ENCODE measurements around the gene CLEC4E.
"Not testable (repeated sequence)": the region's sequence is repeated elsewhere in the genome, so short reads cannot be mapped to it uniquely, and the experiment has no call there.

The CLEC4E gene

GRCh38 chr12:8532045-8532444 is 8.7 kb downstream of the CLEC4E start:
- DNase-seq, result no peak

DNA sequence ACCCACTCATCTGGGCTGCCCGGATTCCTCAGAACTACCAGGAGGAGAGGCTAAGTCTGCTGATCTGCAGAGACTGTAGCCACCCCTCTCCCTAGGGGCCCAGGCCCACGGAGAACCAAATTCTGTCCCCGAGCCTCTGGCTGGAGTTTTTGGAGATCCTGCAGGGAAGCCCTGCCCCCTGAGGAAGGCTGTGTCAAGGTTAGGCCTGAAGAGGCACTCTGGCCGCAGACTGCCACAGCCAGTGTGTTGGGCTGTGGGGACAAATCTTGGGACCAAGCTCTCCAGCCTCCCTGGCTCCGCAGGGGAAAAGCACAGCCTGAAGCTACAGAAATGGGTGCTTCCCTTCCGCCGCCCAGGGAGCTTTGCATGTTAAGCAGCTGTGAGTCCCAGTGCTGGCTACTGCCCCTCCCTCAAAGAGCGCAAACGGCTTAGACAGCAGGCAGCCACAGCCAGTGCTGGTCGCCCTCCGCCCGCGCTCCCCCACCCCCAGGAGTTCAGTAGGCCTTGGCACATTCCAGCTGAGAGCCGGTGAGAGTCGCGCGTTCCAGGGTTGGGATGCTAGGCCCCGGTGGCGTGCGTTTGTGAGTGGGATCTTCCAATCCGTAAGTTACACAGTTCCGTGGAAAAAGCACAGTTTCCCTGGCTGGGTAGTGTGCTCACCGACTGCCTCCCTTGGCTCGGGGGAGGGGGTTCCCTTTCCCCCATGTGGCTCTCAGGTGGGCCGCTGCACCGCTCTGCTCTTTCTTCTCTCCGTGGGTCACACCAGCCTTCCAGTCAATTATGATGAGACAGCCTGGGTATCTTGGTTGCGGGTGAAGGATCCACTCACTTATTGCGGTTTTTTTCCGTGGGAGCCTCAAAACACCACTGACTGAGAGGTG is 13.2 kb downstream of the CLEC4E start:
- DNase-seq, result no peak

DNA sequence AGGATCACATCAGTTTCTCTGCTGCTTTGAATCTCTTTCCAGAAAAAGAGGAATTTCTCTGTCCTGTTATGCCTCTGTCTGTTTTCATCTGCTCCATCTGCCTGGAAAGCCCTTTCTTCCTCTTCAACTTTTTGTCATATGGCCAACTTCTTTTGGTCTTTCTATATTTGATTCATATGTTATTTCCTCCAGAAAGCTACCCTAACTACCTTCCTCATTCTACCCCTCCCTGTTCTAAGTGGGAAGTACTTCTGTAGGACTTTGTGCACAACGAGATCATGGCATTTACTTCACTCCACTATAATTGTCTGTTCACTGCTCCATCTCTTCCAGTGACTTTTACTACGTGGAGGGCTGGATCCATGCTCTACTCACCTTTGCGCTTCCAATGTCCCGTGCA is 21.5 kb downstream of the CLEC4E start:
- no peak for DNase-seq

GRCh38 chr12:8517971-8518370 is 22.7 kb downstream of the CLEC4E start:
- DNase-seq, result no peak

- no peak for DNase-seq
Observed at GRCh38 chr12:8513256-8513655, 27.4 kb downstream of the CLEC4E start, which contains the start of gene CLEC4D. CLEC4D (plus strand) TSS chr12:8513503; CDS start chr12:8513733, 230 bp downstream.

DNA sequence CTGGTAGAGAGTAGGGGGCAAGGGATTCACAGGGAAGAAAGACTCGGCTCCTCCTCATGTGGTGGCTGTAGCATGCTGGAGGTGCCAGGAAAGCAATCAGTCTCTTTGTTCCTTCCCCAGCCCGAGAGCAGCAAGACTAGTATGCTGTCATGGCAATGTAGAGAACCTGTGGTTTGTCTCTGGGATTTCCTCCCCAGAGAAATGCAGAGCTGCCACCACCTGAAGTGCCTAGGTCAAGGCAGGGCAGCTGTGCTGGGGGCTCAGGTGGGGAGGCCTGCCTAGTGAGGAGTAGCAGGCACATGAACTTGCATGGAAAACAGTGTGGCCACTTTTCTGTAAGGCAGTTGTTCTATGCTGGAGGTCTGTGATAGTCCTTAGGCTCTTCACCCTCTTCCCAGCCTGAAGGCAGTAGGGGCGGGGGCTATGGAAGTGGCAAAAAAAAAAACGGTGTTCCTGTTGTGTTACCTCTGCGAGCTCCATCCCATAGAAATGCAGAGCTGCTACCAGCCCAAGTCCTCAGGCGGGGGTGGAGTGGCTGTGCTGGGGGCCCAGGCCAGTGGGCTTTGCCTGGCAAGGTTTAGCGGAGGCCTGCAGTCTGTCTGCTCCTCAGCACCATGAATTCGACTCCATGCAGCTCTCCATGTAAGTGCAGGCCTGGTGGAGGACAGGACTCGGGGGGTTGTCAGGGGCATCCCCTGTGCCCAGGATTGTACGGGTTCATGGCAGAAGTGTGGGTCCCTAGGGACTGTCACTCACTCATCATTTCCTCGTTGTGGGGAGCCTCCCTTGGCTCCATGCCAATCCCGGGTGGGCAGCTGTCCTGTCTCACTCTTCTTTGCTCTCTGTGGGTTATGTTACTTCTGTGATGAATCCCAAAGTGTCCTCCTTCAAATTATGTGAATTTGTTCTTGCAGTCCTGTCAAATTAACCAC is 31.5 kb downstream of the CLEC4E start:
- no peak for DNase-seq

DNA sequence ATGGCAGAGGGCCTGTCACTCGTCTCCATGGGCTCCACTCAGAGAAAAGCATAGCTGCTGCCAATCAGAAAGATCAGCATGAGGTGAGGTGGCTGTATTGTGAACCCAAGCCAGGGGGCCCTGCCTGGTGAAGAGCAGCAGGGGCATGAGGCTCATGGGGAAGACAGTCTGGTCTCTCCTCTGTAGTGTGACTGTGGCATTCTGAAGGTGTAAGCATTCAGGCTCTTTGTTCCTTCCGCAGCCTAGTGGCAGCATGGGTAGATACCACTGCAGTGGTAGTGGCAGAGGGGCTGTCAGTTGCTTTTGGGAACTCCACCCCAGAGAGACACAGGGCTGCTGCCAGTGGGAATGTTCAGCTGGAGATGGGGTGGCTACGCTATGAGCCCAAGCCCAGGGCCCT is 32.5 kb downstream of the CLEC4E start:
- no peak for DNase-seq

DNA sequence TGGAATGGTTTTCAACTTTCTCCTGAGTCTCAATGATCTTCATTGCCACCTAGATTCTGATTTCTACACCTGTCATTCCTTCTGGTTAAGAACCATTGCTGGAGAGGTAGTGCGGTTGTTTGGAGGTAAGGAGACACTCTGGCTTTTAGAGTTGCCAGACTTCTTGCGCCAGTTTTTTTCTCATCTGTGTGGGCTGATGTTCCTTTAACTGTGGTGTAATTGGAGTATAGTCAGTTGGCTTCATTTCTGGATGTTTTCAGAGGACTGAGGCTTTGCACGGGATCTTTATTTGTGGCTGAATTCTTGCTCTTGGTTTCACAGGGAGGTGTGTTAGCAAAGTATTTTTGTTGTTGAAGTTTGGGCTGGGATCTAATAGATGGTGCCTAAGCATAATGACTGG is 33.1 kb downstream of the CLEC4E start:
- no peak for DNase-seq

DNA sequence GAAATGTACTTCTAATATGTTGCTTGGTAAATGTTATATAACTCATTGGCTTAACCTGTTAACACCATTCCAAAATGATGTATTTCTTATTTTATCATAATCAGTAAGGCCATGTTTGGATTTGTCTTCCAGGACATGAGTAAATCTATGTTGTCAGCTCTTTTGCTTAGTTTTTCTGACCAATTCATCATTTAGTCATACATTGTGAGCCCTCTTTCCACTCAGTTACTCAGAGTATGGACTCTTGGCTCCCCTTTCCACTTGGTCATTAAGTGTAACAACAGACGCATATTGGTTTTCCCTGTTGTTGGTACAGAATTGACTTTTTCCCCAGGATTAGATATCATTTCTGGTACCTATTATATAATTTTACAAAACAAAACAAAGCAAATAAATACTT is 36.4 kb downstream of the CLEC4E start:
- no peak for DNase-seq

DNA sequence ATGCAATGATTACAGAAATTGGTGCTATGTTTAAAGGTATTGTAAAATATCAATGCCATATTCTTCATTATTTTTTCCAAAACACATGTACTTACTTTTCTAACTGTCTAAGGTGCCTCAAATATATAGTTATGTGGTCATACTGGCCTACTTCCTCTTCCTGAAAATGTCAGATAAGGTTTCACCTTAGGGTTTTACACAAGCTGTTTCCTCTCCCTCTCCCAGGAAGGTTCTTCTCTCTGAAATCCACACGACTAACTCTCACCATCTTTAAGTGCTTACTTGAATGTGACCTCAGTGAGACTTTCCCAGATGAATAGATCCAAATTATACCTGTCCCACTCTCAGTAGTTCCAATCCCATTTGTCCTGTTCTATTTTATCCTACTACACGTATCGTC is 39.0 kb downstream of the CLEC4E start:
- DNase-seq, result no peak

DNA sequence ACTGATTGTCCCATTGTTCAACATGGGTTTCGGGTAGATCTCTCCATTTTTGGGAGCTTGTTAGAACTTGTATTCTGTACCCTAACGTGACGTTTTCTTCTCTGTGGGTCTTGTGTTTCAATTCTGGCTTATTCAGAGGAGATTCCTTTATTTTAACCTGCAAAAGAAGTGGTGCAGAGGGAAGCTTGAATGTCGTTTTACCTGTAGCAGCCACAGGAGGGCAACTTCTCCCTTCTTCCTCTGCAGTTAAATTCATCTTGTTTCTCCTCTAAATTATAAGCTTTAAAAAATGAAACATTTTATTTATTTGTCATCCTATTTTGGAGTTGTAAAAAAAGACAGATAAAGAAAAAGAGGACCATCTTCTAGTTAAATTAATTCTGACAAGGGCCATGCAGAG is 41.1 kb downstream of the CLEC4E start:
- DNase-seq, result no peak

DNA sequence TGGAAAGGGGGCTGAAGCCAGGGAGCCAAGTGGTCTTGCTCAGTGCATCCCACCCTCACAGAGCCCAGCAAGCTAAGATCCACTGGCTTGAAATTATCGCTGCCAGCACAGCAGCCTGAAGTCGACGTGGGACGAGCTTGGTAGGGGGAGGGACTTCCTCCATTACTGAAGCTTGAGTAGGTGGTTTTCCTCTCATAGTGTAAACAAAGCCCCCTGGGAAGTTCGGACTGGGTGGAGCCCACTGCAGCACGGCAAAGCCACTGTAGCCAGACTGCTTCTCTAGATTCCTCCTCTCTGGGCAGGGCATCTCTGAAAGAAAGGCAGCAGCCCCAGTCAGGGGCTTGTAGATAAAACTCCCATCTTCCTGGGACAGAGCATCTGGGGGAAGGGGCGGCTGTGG is 44.6 kb downstream of the CLEC4E start:
- DNase-seq, result not testable (repeated sequence)

GRCh38 chr12:8495671-8496070 is 45.0 kb downstream of the CLEC4E start:
- not testable (repeated sequence) for DNase-seq

DNA sequence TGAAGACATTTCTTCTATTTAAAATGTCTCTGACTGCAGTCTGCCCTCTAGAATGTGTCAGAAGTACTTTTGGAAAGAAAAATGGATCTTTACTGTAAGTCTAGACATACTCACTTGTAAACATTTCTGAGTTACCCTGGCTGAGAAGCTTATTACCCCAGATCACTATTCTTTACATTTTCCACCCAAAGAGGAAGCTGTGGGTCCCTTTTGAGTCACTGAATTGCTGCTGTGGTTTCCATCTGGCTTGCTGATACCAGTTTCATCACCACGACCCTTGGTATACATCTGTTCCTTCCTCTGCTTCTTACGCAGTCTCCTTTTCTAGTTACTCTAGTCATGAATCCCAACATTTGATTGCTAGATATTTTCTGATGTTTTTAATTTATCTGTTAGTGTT is 47.6 kb downstream of the CLEC4E start:
- DNase-seq, result peak; percentile 30

GRCh38 chr12:8491646-8492530 is 48.8 kb downstream of the CLEC4E start:
- DNase-seq, result no peak

Data from activated naive CD4-positive, alpha-beta T cell treated with anti-CD3 and anti-CD28 coated beads, Interleukin-2, amount 50 U/mL, for 16 hours (primary cell).